OCI-LY3 (cell line): Measurements from ENCODE around the gene MARCHF11.

Experiments used
- H2AFZ ChIP-seq: fragments of 200-600, 300-600 bp; shearing (Covaris generic); 2 replicates; pipeline ENCODE4 v1.6.0; 2014; ENCODE audit warnings: antibody characterized with exemption, low read depth, low read length
- H3K27ac ChIP-seq: fragments of 200-600, 300-600 bp; sonication (generic); 2 replicates; pipeline ENCODE4 v1.5.1; 2014; ENCODE audit warnings: mild to moderate bottlenecking, low read length, moderate library complexity, mixed read lengths
- H3K27me3 ChIP-seq: fragments of 200-600, 300-600 bp; sonication (generic); 2 replicates; pipeline ENCODE4 v1.6.1; 2014; ENCODE audit warnings: low read depth, low read length, mixed read lengths
- H3K36me3 ChIP-seq: fragments of 200-600, 300-600 bp; sonication (generic); replicated peaks from 2 replicates; pipeline ENCODE3; 2014; ENCODE audit warnings: low read depth, low read length, mixed read lengths
- H3K4me1 ChIP-seq: fragments of 300-600, 200-600 bp; sonication (generic); 2 replicates; pipeline ENCODE4 v1.6.1; 2014; ENCODE audit warnings: low read length, mixed read lengths
- H3K4me2 ChIP-seq: fragments of 200-600, 300-600 bp; sonication (generic); 2 replicates; pipeline ENCODE4 v1.6.1; 2014; ENCODE audit warnings: low read length, mixed read lengths
- H3K4me3 ChIP-seq: fragments of 300-600, 200-600 bp; sonication (generic); 2 replicates; pipeline ENCODE4 v1.5.1; 2014; ENCODE audit warnings: antibody characterized with exemption, mild to moderate bottlenecking, low read length, moderate library complexity
- H3K79me2 ChIP-seq: fragments of 300-600, 200-600 bp; shearing (Covaris generic); 2 replicates; pipeline ENCODE4 v1.6.1; 2014; ENCODE audit warnings: mild to moderate bottlenecking, low read length, mixed read lengths
- H3K9ac ChIP-seq: fragments of 300-600, 200-600 bp; shearing (Covaris generic); 2 replicates; pipeline ENCODE4 v1.6.0; 2014; ENCODE audit warnings: mild to moderate bottlenecking, low read length, moderate library complexity
- H3K9me3 ChIP-seq: fragments of 200-600, 300-600 bp; shearing (Covaris generic); 2 replicates; pipeline ENCODE4 v1.6.1; 2014; ENCODE audit warnings: low read length, mixed read lengths; ENCODE audit not compliant: insufficient read depth
- H4K20me1 ChIP-seq: fragments of 200-600, 300-600 bp; sonication (generic); 2 replicates; pipeline ENCODE4 v1.6.1; 2016; ENCODE audit warnings: low read length, mixed read lengths; ENCODE audit not compliant: insufficient read depth
- CTCF ChIP-seq: fragments of 200-600, 300-600 bp; sonication (generic); IDR thresholded peaks from 2 replicates; pipeline ENCODE4 v1.5.1; 2014; ENCODE audit warnings: antibody characterized with exemption, low read length, low read depth
- EZH2phosphoT487 ChIP-seq: fragments of 200-600 bp; shearing (Covaris generic); IDR thresholded peaks from 2 replicates; pipeline ENCODE4 v1.6.1; 2018; ENCODE audit warnings: antibody characterized with exemption, mixed run types, low read depth

MARCHF11 gene

GRCh38 chr5:16028708-16029107, 150.9 kb downstream of the MARCHF11 start:
- no peaks in the 10 kb centered on the region for H3K79me2 ChIP-seq
- no peaks in the 10 kb centered on the region for H3K36me3 ChIP-seq
- H3K4me3 ChIP-seq, result no peak overlapping the region
- H3K27ac ChIP-seq, result no peak overlapping the region
- TF ChIP-seq CTCF (no peak), EZH2phosphoT487 (no peak)
- H3K27me3 ChIP-seq, result no peaks in the 10 kb centered on the region
- no peak overlapping the region for H3K4me2 ChIP-seq
- H2AFZ ChIP-seq, result no peak overlapping the region
- H3K9me3 ChIP-seq, result no peaks in the 10 kb centered on the region
- no peak overlapping the region for H3K9ac ChIP-seq
- H4K20me1 ChIP-seq, result no peaks in the 10 kb centered on the region
- H3K4me1 ChIP-seq, result no peaks in the 10 kb centered on the region

- Histone ChIP-seq H3K9me3 (no peaks in the 10 kb centered on the region), H3K4me2 (no peak overlapping the region), H3K4me1 (no peaks in the 10 kb centered on the region), H4K20me1 (no peaks in the 10 kb centered on the region), H3K79me2 (no peaks in the 10 kb centered on the region), H3K9ac (no peak overlapping the region), H3K27me3 (no peaks in the 10 kb centered on the region), H3K27ac (no peak overlapping the region), H3K36me3 (no peaks in the 10 kb centered on the region), H2AFZ (no peak overlapping the region), H3K4me3 (no peak overlapping the region)
- TF ChIP-seq CTCF (no peak), EZH2phosphoT487 (no peak)
Observed at GRCh38 chr5:16025681-16026080, 153.9 kb downstream of the MARCHF11 start.

- H3K27ac ChIP-seq, result no peak overlapping the region
- H3K79me2 ChIP-seq, result no peaks in the 10 kb centered on the region
- no peak overlapping the region for H3K4me3 ChIP-seq
- H3K27me3 ChIP-seq, result no peaks in the 10 kb centered on the region
- TF ChIP-seq EZH2phosphoT487 (no peak), CTCF (no peak)
- H4K20me1 ChIP-seq, result no peaks in the 10 kb centered on the region
- H3K9me3 ChIP-seq, result no peaks in the 10 kb centered on the region
- no peaks in the 10 kb centered on the region for H3K36me3 ChIP-seq
- H2AFZ ChIP-seq, result no peak overlapping the region
- H3K9ac ChIP-seq, result no peak overlapping the region
- H3K4me1 ChIP-seq, result no peaks in the 10 kb centered on the region
- no peak overlapping the region for H3K4me2 ChIP-seq
Observed at GRCh38 chr5:16018970-16019369, 160.6 kb downstream of the MARCHF11 start.

GRCh38 chr5:16017720-16018119, 161.9 kb downstream of the MARCHF11 start:
- Histone ChIP-seq H3K27me3 (no peaks in the 10 kb centered on the region), H3K79me2 (no peaks in the 10 kb centered on the region), H3K4me2 (no peak overlapping the region), H3K9ac (no peak overlapping the region), H3K4me1 (no peaks in the 10 kb centered on the region), H2AFZ (no peak overlapping the region), H3K9me3 (no peaks in the 10 kb centered on the region), H3K36me3 (no peaks in the 10 kb centered on the region), H3K27ac (no peak overlapping the region), H3K4me3 (no peak overlapping the region), H4K20me1 (no peaks in the 10 kb centered on the region)
- TF ChIP-seq CTCF (no peak), EZH2phosphoT487 (no peak)
